Stimulated activated CD8-positive, alpha-beta memory T cell treated with anti-CD3 and anti-CD28 coated beads, Interleukin-12 subunit alpha, Interleukin-12 subunit beta, amount 100 ng/mL, for 4 hours (primary cell): Measurements from ENCODE around the gene TMEM138.

Experiments used
- DNase-seq: peaks from one replicate; pipeline ENCODE4 v3.0.0-alpha.2; 2020; ENCODE audit warnings: low read depth

The TMEM138 gene

DNA sequence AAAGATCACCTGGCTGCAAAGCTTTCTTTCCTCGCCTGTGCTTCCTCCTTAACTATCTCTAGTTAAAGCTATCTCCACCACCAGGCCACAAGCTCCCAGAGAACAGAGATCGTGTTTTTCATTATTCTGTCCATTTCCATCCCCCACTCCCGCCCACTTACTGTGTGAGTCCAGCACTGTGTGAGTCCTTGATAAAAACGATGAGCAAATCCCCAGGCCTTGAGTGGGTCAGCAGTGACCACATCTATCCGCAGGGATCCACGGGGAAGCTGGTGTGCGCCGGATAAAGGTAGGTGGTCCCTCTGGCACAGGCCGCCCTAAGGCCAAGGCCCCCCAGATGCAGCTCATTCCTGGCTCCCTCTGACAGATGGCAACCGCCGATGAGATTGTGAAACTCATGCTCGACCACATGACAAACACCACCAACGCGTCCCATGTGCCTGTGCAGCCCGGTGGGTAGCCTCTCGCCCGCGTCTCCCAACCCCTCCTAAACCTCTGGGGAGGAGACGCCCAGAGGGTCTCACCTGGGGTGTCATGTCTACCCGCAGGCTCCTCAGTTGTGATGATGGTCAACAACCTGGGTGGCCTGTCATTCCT lies 19.9 kb upstream of the TMEM138 start:
- no peak for DNase-seq

DNA sequence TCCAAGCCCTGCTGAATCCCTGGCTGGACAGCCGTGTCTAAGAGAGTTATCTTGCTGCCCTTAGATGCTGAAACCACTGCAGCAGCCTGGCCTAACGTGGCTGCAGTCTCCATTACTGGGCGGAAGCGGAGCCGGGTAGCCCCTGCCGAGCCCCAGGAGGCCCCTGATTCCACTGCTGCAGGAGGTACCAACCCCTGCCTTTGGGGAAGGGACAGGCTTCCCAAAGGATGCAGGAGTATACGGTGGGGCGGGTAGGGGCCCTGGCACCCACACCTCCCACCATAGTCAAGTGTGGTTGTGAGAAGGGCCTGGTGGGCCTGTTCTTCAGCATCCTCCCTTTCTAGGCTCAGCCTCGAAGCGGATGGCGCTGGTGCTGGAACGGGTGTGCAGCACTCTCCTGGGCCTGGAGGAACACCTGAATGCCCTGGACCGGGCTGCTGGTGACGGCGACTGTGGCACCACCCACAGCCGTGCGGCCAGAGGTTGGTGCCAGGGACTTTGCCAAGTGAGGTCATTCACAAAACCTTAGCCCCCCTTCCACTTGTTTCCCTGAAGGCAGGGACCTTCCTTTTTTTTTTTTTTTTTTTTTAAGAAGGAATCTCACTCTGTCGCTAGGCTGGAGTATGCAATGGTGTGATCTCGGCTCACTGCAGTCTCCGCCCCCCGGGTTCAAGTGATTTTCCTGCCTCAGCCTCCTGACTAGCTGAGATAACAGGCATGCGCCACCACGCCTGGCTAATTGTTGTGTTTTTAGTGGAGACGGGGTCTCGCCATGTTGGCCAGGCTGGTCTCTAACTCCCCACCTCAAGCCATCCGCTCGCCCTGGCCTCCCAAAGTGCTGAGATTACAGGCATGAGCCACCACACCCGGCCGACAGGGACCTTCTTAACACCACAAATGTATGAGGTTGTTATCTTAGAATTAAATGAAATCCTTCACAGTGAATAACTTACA lies 18.1 kb upstream of the TMEM138 start:
- DNase-seq, result no peak

DNA sequence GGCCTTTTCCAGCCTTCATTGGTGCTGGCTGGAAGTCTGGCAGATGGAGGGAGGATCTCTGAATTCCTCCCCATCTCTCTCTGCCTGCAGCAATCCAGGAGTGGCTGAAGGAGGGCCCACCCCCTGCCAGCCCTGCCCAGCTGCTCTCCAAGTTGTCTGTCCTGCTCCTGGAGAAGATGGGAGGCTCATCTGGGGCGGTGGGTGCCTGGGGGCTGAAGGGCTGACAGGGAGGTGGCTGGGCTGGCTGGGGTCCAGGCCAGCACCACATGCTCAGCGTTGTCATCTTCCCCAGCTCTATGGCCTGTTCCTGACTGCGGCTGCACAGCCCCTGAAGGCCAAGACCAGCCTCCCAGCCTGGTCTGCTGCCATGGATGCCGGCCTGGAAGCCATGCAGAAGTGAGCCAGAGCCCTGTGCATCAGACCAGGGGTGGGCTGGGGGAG lies 17.0 kb upstream of the TMEM138 start:
- DNase-seq, result no peak

DNA sequence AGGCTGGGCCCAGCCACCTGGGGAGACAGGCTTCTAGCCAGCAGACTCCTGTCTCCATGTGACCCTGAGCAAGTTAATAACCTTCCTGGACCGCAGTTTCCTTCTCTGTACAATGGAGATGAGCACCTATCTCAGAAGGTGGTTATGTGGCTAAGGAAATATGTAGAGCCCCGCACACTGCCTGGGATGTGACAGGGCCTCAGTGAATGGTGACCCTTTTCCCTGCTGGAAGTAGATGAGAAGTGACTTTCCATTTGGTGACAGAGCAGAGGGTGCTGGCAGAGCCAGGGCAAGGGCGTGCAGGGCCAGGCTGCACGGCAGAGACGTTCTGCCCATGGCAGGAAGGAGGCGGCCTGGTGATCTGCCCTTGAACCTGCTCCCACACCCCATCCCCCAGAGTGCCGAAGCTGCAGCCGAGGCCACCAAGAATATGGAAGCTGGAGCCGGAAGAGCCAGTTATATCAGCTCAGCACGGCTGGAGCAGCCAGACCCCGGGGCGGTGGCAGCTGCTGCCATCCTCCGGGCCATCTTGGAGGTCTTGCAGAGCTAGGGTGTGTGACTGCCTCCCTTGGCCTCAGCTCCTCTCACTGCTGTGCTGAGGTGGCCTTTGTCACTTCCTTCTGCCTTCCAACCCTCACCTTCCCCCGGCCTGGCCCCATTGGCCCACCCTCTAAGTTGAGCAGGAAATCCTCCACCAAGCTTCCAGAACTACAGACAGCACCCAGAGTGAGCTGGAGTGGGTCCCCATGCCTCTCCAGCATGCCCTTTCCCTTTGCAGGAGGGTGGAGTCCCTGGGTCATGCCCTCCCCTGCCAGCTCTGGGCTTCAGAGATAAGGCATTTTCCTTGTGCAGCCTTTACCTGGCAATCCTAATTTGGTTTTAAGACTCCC lies 16.0 kb upstream of the TMEM138 start:
- DNase-seq, result no peak

DNA sequence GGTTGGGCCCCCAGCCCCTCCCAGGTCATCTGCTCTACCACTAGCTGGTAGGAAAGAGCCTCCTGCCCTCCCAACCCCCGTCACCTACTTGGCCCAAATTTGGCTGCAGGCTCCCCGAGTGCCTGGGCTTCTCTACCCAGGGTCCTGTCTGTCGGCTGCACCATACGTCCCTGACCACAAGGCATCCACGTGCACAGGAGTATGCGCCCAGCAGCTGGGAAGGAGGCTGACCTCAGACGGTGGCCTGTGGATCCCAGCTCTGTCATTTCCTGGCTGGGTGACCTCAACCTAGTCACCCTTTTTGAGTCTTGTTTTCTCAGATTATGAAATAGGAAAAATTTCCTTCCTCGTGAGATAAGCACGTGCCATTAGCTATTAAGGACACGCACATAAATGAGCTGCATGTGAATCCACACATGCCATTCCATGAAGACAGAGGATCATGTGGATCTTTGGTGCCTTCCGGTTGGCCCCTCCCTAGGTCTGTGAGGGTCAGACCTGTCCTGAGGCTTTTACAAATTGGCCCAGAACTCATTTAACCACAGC lies 14.2 kb upstream of the TMEM138 start:
- no peak for DNase-seq

DNA sequence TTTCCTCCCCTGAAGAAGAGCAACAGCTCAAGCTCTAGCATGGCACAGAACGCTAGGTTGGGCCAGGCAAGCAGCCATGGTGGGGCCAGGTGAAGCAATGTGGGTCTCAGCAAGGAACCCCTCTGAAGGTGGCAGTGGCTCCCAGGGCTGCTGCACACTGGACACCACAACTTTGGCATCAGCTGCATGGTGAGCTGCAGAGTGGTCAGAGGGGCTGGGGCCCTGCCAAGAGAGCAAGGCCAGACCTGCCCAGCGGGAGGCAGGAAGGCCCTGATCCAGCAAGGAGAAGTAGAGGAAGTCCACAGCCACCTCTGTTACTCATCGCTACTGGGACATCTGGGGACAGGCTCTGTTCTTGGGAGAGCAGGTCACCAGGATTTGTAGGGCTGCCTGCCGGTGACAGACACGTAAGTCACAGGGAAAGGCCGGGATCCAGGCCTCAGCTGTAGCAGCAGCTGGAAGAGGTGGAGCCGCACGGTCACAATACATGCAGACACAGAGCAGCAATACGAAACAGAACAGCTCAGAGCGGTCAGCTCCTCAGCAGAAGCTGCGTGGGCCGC lies 12.9 kb upstream of the TMEM138 start:
- DNase-seq, result no peak

DNA sequence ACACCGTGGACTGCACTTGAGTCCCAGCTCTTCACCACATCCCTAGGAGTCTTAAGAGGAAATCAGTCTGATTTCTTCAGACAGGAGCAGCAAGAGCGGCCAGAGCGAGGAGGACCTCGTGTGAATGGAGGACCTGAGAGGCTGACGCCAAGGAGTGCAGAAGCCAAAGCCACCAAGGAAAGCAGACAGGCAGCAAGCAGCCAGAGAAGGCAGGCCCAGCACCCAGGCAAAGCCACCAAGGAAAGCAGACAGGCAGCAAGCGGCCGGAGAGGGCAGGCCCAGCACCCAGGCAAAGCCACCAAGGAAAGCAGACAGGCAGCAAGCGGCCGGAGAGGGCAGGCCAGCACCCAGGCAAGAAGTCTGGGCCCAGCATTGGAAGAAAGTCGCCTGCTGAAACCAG lies 12.3 kb upstream of the TMEM138 start:
- DNase-seq, result no peak

DNA sequence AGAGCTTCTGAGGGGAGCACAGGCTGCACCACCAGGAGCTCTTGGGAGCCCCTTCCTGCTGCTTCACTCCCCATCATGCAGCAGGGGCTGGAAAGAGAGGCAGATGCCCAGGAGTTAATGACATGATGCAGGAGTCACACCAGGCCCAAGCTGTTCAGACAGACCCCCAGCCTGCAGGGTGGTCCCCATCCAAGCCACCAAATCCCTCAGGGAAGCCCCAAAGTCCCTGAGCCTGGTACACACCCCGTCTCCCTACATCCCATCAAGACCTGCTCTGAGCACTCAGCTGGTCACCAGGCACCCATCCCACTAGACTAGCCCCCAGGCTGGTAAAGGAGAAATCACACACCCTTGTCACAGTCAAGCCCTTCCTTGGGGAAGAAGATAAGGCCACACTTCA lies 11.8 kb upstream of the TMEM138 start:
- no peak for DNase-seq

DNA sequence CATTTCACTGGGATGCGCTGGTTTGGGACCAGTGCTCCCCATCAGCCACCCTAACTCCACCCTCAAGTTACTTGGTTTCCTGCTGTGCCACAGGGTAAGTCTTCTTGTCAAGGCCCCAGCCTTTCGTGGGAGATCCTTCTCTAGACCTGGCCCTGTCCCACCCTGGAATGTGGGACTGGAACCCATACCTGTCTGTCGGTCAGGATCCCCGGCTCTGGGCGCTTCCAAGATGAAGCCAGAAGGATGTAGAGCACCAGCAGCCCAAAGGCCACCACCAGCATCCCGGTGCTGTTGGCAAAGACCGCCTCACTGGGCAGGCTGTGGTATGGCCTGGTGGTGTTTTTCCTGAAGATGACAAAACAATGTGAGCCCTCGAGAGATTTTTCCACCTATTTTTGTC lies 11.4 kb upstream of the TMEM138 start:
- DNase-seq, result no peak

DNA sequence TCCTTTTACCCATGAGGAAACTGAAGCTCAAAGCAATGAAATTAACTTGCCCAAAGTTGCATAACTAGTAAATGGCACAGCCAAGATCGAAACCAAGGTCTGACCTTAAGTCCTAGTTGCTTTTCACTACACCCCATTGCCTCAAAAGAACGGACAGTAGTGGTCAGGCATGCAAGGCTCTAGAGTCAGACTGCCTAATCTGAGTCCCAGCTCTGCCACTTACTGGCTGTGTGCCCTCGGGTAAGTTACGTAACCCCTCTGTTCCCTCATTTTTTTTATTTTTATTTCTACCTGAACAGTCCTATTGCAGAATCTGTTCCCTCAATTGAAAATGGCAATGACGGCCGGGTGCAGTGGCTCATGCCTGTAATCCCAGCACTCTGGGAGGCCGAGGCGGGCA lies 10.1 kb upstream of the TMEM138 start:
- DNase-seq, result no peak

DNA sequence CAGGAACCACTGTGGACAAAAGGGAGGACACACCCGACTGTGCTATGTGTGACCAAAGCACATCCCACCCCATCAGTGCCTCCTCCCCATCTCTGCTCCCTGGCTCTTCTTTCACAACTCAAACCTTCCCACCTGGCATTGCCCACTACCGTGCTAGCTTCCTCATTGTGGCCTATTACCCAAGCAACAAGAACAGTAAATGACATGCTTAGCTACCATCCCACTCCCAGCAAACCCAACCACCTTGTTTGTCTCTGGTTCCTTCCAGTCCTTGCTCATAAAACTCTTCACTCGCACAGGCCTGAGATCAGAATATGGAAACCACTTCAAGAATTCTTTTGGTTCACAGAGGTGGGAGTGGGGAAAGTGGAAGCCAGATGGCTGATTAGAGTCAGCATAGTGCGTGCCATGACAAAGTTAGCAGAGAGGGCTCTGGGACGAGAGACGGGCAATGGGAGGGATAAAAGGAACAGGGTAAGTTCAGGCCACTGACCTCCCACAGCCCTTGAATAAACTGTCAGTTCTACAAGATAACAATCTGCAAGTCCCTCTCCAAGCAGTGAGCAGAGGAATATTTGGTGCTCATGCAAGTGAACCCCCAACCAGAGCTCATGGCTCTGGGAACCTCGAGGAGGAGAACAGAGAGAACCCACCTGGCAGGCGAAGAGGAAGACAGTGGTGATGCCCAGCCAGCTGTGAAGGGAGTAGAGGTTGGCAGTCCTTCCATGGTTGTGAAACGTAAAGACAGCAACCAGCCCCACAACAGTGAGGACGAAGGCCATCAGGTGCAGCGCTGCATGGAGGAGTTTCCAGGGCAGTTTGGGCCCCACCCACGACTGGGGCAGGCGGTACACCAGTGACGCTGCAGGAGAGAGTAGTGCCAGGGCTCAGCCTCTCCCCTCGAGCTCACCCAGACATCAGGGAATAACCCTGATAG lies 8.8 kb upstream of the TMEM138 start:
- DNase-seq, result no peak

DNA sequence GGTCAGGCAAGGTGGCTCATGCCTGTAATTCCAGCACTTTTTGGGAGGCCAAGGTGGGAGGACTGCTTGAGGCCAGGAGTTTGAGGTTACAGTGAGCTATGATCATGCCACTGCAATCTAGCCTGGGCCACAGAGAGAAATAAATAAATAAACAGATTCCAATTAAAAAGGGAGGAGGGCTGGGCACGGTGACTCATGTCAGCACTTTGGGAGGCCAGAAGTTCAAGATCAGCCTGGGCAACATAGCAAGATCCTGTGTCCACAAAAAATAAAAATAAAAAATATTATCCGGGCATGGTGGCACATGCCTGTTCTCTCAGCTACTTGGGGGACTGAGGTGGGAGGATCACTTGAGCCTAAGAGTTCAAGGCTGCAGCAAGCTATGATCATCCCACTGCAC lies 8.0 kb upstream of the TMEM138 start:
- no peak for DNase-seq

DNA sequence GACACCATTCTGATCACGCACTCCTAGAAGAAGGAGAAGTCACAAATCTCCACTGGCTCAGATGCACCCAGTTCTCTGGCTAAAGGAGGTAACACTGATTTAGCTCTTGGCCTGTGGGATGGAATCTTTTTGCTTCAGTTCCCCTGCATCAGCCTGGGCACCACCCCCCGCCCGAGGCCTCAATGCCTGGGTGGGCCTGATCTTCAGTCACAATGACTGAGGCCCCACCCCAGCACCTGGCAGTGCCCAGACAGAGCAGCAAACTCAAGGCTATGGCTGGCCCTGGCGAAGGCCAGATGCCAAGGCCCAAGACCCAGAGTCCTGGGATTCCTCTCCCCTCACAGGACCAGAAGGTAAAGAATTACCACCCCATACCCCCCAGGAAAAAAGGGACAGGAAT lies 5.5 kb upstream of the TMEM138 start:
- no peak for DNase-seq

DNA sequence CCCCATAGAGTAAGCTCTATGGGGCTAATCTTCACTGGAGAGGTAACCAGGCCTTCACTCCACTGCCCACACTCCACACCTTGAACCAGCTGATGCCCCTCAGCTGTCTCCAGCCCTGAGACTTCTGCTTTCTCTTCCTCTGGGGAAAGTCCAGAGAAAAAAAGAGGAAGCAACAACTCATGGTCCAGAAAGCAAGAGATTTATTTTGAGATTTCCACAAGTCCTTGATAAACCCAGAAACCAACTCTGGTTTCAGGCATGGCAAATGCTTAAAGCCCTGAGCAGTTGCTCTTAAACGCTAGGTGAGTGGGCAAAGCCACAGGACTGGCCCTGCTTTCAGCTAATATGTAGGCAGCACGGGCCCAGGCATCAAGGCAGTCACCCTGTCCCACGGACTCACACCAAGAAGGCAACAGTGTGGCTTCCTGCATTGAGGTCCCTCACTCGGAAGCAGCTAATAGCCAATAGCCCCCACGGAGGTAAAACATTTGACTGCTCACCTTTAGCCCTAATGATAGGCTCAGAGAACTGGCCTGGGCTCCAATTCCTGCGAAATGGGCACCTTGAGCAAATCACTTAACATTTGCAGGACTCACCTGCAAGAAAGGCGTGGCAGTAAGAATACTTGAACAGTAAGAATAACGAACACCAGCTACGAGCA lies 4.8 kb upstream of the TMEM138 start:
- DNase-seq, result no peak

DNA sequence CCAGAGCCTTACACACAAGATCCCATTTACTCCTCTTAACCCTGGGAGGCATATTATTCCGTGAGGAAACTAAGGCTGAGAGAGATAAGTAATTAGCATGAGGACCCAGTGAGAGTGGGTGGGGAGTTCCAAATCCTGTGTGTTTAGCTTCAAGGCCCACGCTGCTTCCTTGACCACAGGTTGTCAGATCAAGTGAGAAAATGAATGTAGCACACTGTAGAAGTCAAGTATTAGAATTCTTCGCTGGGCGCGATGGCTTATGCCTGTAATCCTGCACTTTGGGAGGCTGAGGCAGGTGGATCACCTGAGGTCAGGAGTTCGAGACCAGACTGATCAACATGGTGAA lies 4.3 kb upstream of the TMEM138 start:
- no peak for DNase-seq

DNA sequence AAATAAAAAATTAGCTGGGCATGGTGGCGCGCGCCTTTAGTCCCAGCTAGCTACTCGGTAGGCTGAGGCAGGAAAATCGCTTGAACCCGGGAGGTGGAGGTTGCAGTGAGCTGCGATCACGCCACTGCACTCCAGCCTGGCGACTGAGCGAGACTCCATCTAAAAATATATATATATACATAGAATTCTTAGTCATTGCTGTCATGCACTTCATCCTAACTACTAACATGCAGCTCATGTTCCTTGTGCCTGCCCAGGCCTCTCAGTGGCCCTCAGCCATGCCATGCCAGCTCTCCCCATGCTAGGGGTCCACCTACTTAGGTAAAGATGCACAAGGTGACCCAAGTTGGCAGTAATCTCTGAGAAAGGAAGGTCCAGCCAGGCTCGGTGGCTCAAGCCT lies 3.6 kb upstream of the TMEM138 start:
- no peak for DNase-seq

DNA sequence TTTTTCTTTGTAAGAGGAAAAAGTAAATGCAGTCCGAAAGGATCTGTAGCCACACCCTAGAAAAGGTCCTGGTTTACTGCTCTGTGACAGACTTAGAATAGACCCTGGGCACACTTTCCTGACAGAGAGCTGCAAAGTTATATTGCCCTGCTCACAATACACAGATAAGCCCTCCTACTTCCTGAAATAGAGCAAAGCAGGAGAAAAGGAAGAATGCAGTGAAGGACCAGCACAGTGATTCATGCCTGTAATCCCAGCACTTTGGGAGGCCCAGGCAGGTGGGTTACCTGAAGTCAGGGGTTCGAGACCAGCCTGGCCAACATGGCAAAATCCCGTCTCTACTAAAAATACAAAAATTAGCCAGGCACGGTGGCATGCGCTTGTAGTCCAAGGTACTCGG lies 2.7 kb upstream of the TMEM138 start:
- DNase-seq, result no peak

DNA sequence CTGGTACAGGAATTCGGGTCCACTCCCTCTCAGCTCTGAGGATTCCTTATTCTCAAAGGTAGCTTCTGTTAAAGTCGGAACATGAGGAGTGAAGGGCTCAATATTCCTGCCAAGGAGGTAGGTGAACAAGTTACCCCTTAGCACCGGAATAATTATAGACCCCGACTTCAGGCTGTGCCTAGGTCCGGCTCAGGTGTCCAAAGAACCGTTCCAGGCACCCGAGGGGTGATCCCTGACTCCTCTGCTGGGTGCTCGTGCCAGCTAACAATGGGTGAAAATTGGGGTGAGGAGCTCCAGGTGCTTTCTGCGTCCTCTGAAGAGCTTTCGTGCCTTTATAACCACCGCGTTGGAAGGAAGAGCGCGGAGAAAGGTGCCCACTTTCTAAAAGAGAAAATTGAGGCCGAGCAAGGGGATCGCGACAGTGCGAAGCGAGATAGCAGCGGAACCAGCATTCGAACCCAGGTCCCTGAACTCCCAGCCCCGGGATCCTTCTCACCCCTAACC lies 885 bp upstream of the TMEM138 start:
- DNase-seq, result no peak

DNA sequence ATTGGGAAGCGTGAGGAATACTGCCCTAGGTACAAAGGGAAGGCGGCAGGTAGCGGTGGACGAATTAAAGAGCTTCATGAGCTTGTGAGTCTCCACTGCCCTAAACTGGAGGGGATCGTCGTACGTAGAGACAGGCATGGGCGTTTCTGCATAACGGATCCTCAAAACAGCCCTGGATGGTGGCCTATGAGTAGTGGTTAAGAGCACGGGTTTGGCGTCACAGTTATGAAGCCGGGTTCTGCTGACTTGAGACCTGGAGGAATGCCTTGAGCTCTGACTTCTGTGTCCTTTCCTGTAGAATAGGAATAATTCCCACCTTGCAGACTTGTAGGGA lies 335 bp downstream of the TMEM138 start:
- DNase-seq, result no peak

DNA sequence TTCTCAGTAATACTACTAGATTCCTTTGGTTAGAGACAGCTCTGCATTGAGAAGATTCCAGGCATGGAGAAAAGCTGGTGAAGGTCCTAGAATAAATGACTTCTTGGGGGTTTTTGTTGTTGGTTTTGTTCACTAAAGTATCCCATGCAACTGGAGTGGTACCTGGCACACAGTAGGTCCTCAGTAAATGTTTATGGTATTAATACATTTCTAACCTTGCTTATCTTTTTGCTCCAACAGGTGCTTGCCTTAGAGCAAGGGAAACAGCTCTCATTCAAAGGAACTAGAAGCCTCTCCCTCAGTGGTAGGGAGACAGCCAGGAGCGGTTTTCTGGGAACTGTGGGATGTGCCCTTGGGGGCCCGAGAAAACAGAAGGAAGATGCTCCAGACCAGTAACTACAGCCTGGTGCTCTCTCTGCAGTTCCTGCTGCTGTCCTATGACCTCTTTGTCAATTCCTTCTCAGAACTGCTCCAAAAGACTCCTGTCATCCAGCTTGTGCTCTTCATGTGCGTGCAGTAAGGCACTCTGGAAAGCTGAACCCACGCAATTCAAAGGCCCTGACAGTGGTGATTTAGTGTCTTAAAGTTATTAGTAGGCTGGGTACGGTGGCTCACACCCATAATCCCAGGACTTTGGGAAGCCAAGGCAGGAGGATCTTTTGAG lies 2.0 kb downstream of the TMEM138 start:
- no peak for DNase-seq
